NOMO-1 (cell line): ENCODE measurements around the gene TMEM18.
A peak's percentile ranks its signal among the peaks of the same experiment; 100 is the strongest.

Source experiments
- DNase-seq, 2 experiments: peaks; one replicate each; lab custom pipeline; 2025; ENCODE audit not compliant: unreplicated experiment in 2 of 2; lab: John Stamatoyannopoulos, UW

The TMEM18 gene

GRCh38 chr2:673615-674320 is 3.4 kb downstream of the TMEM18 start:
- no peak for DNase-seq

GRCh38 chr2:673016-673415 is 4.2 kb downstream of the TMEM18 start:
- no peak for DNase-seq

- DNase-seq = no peak
These were observed 4.7 kb downstream of the TMEM18 start for GRCh38 chr2:672606-672905.

- no peak for DNase-seq
These were observed 5.2 kb downstream of the TMEM18 start for GRCh38 chr2:671787-672605.

- no peak for DNase-seq
These were observed 6.1 kb downstream of the TMEM18 start for GRCh38 chr2:671072-671471.

- DNase-seq = no peak
These were observed 6.6 kb downstream of the TMEM18 start for GRCh38 chr2:670637-671036.

GRCh38 chr2:669323-669722 is 7.9 kb downstream of the TMEM18 start:
- DNase-seq = no peak

GRCh38 chr2:668000-668398 is 9.2 kb downstream of the TMEM18 start:
- DNase-seq = no peak

GRCh38 chr2:667332-667999 is 9.7 kb downstream of the TMEM18 start:
- peak in 1 of 2 experiments; percentile 28 for DNase-seq

GRCh38 chr2:666441-666840 is 10.8 kb downstream of the TMEM18 start:
- DNase-seq = no peak

- DNase-seq = no peak
These were observed 11.7 kb downstream of the TMEM18 start for GRCh38 chr2:665340-666073.

- DNase-seq = no peak
These were observed 13.1 kb downstream of the TMEM18 start for GRCh38 chr2:664063-664462.

GRCh38 chr2:663221-663620 is 14.0 kb downstream of the TMEM18 start:
- DNase-seq = no peak

GRCh38 chr2:661360-661635 is 15.9 kb downstream of the TMEM18 start:
- no peak for DNase-seq

GRCh38 chr2:660586-661359 is 16.4 kb downstream of the TMEM18 start:
- DNase-seq = no peak

GRCh38 chr2:660029-660428 is 17.2 kb downstream of the TMEM18 start:
- DNase-seq = no peak

- DNase-seq = no peak
These were observed 18.8 kb downstream of the TMEM18 start for GRCh38 chr2:658426-658825.

- DNase-seq = no peak
These were observed 19.4 kb downstream of the TMEM18 start for GRCh38 chr2:657766-658165.

GRCh38 chr2:656676-657075 is 20.5 kb downstream of the TMEM18 start:
- no peak for DNase-seq

- no peak for DNase-seq
These were observed 21.6 kb downstream of the TMEM18 start for GRCh38 chr2:655626-656025.

- no peak for DNase-seq
These were observed 22.3 kb downstream of the TMEM18 start for GRCh38 chr2:654896-655295.
